ENCODE data around the gene NSG1.
"Not testable (repeated sequence)": the region's sequence is repeated elsewhere in the genome, so short reads cannot be mapped to it uniquely, and the experiment has no call there.

The NSG1 gene

DNA sequence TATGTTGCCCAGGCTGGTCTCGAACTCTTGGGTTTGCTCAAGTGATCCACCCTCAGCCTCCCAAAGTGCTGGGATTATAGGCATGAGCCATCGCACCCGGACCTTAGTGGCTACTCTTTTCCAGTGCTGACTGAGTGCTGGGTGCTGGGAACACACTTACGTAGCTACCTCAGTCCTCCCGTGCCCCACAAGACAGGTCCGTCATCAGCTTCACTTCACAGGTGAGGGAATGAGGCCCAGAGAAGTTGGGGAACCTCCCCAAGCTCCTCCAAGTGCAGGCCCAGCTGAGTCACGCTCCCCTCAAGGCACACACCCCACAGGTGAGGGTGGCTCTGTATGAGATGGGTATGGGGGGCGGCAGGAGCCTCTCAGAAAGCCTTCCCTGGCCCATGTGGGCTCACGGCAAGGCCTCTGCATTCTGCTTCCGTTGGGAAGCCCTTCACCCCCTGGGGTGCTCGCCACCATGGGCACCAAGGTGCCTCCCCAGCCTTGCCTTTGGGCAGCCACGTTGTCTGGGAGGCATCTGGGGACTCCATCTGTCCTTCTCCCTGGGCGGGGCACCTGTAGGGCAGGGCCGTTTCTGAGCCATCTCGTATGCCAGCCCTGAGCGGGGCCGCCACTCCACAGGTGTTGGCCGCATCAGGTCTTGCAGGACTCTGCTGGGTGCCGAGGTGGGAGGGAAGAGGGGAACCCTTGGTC is 28.4 kb downstream of the NSG1 start:
- DNase-seq (ENCODE audit: low read depth in 2 of 3, low spot score in 1 of 3), result no peak

DNA sequence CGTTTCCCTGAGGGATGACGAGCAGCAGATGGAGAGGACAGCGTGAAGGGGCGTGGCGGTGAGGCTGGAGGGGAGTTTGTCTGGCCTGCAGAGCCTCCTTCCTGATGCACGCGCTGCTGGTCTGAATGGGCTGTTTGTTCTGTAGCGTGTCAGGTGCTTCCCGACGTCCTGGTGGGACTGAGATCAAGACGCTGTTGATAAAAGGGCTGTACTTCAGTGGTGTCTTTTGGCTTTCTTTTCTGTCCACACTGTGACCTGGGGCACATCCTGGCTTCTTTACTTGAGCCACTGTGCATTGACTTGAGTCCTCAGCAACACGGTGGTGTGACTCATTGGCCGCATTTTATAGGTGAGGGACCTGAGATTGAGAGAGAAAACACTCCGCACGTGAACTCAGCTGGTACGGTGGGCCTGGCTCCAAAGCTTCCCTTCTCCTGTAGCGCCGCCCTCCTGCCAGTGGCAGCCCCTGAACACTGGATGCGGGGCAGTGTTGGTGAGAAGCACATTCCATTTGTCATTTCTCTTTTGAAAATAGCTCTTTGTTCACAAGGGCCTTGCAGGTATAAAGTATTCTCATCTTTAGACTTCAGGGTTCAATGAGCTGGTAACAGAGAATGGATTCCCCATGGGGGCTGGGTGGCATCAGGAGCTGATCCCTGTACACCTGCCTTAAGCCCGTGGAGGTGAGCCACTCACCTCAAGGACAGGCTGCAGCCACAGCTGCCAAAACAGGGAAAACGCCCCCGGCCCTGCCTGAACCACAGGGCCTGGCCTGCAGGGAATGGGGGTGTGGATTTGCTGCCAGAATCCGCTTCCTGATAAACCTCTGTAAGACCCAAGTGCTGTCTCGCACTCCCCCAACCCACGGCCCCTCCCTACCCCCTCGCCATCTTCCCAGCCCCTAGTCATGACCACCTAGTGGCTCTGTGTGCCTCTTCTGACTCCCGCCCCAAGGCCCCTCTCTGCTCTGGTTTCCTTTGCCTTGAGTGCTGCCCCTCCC is 29.2 kb downstream of the NSG1 start:
- no peak for DNase-seq (ENCODE audit: low read depth in 2 of 3, low spot score in 1 of 3)

DNA sequence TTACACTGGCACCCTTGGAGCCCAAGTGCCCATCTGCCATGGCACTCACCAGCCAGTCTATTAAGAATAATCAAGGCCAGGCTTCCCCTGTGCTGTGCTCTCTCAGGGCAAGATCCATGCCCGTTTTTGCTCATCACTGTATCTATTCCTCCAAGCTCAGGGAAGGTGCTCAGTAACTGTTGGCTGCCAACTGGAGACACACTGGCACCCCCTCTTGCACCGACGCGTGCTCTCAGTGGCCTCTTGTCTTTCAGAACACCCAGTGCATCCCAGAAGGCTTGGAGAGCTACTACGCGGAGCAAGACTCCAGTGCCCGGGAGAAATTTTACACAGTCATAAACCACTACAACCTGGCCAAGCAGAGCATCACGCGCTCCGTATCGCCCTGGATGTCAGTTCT is 30.1 kb downstream of the NSG1 start:
- no peak for DNase-seq (ENCODE audit: low read depth in 2 of 3, low spot score in 1 of 3)

DNA sequence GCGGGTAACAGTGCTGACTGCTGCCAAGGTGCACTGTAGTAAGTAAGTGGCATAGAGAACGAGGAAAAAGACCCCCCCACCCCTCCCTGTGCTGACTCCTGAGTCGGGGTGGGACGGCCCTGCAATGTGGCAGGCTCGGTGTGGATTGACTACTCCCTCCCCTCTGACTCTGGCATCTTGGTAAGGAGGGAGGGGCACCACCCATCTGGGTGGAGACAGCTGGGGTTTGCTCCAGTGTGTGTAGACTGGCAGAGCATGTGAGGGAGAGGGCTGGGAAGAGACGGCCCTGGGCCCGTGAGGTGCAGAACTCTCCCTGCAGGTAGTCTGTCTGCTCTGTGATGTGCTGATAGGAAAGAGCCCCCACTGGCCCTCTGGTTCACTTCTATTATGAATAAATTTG is 31.0 kb downstream of the NSG1 start:
- DNase-seq (ENCODE audit: low read depth in 2 of 3, low spot score in 1 of 3), result no peak

DNA sequence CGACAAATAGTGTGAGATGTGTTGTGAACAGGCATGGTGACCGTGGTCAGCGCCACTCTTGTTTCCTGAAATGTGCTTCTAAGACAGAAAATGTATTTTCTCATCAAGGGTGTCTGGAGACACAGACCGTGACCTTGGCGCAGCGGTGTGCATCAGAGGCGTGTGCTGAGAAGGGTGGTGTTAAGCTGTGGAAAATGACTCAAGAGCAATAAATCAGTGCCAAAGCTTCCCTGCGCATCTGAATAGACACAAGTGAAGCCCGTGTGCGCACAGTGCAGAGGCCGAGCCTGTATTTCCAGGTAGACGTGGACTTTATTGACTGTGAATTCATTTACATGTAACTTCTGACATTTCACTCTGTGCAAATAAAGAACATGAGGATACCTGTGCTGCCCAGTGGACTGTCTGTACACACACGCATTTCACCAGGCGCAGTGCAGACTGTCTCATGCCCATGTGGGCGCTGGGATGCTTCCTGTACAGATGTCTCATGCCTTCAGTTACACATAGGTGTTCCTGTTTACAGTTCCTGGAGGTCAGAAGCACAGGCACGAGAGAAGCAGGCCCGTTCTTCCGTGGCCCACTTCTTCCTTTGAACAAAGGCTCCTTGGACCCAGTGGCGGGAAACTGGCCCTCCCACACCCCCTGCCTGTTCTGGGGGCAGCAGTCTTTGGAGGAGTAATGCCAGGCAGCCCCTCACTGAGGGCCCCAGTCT is 31.9 kb downstream of the NSG1 start:
- DNase-seq (ENCODE audit: low read depth in 2 of 3, low spot score in 1 of 3), result no peak

DNA sequence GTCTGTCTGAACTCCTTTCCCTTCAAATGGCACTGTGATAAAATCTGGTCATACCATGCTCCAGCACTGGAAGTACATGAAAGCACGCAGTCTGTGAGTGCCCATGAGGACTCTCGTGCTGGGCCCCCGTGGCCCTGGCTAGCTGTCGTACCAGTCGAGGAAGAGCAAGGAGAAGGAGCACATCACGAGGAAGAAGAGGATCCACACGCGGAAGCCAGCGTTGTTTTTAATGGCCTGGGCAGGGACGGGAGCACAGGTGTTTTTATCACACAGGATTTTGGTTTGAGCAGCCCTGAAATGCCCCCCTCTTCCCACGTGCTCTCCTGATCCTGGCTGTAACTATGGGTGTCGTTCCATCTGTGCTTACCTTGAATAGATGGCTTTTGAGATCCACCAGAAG is 33.0 kb downstream of the NSG1 start:
- DNase-seq (ENCODE audit: low read depth in 2 of 3, low spot score in 1 of 3), result no peak

DNA sequence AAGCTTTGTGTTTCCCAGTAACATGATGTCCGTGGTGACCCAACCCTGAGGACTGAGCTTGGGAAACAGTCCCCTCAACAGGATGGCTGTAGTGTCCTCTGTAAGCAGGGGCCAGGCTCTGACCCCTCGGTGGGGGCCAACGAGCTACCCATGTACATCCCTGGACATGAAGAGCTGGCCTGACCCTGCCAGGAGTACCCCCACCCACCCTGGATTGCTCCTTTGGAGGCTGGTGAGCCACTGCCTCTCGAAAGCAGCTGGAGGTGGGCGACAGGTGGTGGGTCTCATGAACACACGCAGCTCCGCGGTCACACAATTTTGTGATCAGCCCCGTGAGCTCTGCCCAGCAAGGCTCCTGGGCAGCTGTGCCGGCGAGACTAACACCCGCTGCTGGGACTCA is 33.5 kb downstream of the NSG1 start:
- DNase-seq (ENCODE audit: low read depth in 2 of 3, low spot score in 1 of 3), result no peak

DNA sequence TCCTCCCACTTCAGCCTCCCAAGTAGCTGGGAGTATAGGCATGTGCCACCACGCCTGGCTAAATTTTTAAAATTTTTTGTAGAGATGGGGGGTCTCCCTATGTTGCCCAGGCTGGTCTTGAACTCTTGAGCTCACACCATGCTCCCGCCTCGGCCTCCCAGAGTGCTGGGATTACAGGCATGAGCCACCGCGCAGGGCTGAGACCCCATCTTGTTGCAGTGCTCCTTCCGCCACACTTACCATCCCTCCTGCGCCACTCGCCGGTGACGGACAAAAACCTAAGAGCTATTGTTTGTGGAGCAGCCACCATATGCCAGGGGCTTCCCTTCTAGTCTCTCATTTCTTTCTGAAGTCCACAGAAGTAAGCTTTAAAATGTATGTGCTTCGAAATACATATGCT is 34.5 kb downstream of the NSG1 start:
- no peak for DNase-seq (ENCODE audit: low read depth in 2 of 3, low spot score in 1 of 3)

DNA sequence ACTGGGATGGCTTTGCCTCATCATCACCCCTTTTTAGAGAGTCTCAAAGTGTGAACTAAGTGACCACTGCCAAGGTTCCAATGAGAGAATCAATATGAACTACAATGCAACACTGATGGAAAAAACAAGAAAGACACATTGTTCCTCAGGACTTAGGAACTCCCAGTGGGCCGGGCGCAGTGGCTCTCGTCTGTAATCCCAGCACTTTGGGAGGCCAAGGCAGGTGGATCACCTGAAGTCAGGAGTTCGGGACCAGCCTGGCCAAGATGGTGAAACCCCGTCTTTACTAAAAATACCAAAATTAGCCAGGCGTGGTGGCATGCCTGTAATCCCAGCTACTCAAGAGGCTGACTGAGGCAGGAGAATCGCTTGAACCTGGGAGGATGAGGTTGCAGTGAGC is 35.2 kb downstream of the NSG1 start:
- DNase-seq (ENCODE audit: low read depth in 2 of 3, low spot score in 1 of 3), result not testable (repeated sequence)

DNA sequence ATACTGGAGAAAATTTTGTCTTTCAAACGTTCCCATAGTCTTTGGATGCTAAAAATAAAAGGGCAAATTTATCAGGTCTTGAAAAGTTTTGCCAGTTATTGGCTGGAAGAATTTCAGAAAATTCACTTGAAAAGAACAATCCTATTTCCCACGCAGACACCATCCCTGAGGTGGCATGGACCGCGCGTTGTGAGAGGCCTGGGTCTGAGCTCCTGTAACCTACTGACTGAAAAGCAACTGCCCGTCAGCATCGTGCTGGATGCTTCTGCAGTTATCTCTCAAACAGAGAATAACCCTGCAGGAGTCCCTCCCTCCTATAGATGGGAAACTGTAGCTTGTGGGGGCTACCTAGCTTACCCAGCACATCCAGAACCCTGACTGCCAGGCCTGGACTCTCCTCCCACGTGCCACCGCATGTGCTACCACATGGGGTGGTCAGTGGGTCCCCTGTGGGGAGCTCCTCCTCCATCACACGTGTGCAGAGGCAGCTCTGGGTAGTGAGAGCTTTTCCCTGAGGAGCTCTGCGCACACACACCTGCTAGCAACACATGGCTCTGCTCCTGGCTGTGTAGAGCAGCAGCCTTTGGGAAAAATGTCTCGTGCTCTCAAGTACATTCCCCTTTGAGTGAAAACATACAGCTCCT is 36.1 kb downstream of the NSG1 start:
- no peak for DNase-seq (ENCODE audit: low read depth in 2 of 3, low spot score in 1 of 3)

DNA sequence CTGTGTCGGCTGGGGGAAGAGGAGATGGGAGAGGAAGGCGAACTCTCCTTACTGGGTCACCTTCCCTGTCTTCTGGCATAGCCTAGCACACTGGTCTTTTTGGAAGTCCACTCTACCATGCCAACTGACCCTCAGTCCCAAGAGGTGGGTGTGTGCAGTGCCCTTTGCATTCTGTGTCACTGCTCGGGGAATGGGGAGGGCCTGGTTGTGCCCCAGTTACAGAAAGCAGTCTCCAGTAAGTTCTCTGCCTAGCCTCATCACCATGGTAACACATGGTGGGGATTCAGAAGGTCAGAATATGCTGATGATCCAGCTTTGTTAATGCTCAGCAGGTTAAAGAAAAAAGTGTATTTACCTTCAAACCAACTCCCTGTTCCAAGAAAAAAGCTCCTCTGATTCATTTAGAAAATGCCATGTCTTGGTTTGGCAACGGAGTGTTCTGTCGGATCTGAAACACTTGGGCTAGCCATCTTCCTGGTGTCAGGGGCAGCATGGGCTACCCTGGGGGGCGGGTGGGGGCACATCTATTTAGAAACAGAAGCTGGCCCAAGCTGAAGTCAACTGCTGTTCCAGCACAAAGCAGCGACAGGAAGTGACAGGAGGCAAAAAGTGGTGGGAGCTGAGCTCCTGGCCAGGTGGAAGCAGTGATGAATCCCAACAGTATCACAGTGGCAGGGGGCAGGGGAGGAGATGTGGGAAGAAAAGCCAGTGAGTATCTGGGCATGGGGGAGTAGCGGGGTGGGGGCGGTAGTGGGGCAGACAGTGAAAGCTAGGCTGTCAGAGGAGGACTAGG is 37.0 kb downstream of the NSG1 start:
- DNase-seq (ENCODE audit: low read depth in 2 of 3, low spot score in 1 of 3), result no peak

DNA sequence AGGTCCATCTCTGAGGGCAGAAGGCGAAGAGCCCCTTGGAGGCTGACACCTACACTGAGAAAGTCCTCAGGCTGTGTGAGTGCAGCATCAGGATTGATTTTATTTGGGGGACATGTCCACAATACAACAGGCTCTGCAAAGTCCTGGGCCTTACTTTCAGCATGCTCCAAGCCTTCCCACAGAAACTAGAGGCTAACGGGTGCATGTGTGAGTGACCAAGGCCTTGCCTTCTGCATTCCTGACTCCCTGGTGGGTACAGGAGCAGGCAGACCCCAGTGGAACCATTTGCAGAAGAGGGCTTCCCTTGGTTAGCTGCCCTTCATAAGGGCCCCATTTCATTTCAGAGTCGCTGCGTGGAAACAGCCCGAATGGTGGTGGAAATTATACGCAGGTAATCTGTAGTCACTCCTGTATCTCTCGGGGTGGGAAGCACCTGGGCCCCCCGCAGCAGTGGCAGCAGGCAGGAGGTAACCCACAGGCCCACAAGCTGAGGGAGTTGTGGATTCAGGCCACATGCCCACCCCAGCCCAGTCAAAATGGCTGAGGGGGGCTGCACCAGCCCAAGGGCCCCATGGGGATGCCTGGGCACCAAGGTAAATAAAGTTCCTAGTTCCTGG is 37.7 kb downstream of the NSG1 start:
- DNase-seq (ENCODE audit: low read depth in 2 of 3, low spot score in 1 of 3), result no peak

DNA sequence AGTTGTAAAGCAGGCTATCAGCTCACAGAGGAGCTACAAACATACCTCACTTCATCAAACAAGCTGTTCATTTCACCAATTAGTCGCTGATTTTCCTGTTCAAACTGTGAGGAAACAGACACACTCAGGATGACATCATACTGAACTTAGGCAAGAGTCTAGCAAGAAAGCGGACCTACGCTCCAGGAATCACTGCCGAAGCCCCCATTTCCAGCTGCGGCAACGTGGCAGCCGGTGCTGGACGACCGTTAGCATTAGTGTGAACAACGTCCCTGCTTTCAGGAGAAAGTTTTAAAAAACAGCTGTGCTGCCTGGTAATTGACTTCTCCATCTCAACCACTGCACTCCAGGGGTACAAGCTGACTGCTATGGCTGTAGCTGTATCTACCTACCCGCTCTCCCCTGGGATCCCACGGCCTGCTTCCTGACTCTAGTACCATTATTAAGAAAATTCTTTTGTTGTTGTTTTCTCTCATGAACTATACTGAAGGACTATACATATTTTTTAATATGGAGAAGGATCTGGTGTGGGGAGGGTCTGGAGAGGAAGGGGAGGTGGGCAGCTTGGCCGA is 38.3 kb downstream of the NSG1 start:
- no peak for DNase-seq (ENCODE audit: low read depth in 2 of 3, low spot score in 1 of 3)

DNA sequence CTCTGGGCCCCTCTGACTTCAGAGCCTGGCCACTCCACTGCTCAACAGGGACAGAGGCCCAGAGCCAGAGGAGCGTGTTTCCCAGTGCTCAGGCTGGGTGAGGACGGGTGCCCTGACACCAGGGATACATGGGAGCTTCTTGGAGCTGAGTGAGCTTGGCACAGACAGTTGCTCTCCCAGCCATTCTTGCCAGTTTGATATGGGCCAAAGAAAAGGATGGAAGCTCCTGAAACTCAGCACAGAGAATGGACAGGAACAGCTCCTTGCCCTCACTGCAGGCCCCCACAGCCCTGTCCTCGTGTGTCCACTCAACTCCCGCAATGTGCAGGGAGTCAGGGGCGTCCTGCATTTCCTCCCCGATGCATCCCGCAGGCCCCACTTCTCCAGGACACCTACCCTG is 38.8 kb downstream of the NSG1 start:
- DNase-seq (ENCODE audit: low read depth in 2 of 3, low spot score in 1 of 3), result no peak

DNA sequence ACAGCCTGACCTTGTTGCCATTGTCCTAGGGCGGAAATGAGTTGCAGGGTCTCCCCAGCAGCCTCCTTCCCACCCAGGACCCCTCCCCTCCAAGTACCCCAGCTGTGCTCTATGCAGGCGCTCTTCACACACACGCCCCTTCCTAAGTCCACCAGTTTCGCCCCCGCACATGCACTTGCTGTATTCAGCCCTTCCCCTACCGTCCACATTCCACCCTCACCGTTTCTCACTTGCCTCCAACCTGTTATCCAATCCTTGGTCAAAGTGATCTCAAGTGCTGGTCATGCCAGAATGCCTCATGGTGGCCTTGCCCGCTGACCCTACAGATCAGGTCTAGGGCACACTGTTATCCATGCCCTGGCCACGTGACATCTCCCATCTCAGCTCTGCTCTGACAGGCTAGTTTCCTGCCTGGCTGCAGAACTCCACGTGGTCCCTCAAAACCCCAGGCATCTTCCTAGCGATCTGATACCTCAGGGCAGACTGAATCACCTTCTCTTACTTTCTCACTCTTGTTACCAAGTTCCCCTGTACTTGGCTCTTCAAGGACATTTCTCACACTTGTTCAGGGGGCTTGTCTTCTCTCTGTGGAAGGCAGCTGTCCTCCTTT is 39.7 kb downstream of the NSG1 start:
- no peak for DNase-seq (ENCODE audit: low read depth in 2 of 3, low spot score in 1 of 3)

DNA sequence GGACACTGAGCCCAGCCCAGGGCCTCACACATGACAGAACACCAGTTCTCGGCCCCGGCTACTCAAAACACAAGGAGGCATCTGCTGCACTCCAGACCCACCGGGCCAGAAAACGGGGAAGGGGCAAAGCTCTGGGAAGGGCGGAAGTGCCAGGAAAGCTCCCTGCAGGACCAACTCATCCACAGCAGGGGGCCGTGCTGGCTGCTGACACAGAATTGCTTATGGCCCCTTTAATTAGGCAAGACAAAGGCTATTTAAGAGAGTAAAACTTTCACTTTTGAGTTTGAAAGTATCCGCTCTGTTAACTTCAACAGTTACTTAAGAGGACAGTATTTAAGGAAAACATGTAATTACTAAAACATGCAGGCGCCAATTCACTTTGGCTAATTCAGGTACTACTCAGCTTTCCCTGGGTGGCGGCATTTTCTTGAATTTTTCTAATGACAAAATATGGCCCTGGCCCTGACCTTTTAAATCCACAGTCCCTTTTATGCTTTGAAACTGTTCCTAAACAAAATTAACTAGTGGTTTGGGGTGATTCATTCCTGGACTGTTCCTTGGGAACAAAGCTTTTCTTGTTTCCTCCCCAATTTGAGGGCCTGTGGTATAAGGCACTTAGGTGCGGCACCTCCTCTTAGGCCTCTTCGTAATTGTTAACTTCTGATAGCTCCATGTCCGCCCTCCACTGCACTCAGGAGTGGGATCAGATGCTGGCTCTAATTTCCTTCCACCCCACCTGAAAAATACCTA is 40.4 kb downstream of the NSG1 start:
- DNase-seq (ENCODE audit: low read depth in 2 of 3, low spot score in 1 of 3), result no peak

DNA sequence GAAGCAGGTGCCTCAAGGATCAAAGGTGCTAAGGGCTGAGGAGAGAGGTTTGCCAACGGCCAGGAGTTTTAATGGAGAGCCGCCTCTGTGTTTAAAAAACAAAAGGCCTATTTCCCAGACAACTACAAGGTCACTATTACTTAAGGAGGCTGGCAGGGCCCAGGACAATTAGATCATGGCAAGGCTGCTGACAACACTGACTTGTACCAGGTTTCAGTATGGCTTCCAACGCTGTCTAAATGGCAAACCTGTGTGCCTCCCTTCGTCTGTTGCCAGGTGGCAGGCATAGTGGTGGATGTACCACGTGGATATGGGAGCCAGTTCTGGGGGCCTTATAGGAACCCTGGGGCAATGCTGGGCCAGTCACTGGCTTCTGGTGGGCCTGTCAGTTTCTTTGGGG is 41.0 kb downstream of the NSG1 start:
- no peak for DNase-seq (ENCODE audit: low read depth in 2 of 3, low spot score in 1 of 3)

Data from stimulated activated CD4-positive, alpha-beta T cell treated with anti-CD3 and anti-CD28 coated beads, Interleukin-12 subunit alpha, Interleukin-12 subunit beta, amount 100 ng/mL, for 48 hours (primary cell).